Kidney epithelial cell (primary cell): Measurements from ENCODE around the gene IPO8. TPM values are rescaled to one million over a fixed set of nuclear protein-coding genes. Genes with fewer than 3 reads are reported as not detected.

Source experiments
- DNase-seq: peaks from one replicate; pipeline ENCODE4 v3.0.0-alpha.2; 2010; ENCODE audit warnings: low read depth
- H3K27me3 ChIP-seq: 2 replicates; pipeline ENCODE4 v1.6.0; 2011; ENCODE audit warnings: low read length; ENCODE audit not compliant: control insufficient read depth, insufficient read depth
- H3K36me3 ChIP-seq: 2 replicates; pipeline ENCODE4 v1.5.1; 2011; ENCODE audit warnings: low read length; ENCODE audit not compliant: control insufficient read depth, insufficient read depth
- H3K4me3 ChIP-seq: 2 replicates; pipeline ENCODE4 v1.5.1; 2011; ENCODE audit warnings: low read depth, mild to moderate bottlenecking, control low read depth, low read length
- CTCF ChIP-seq: IDR thresholded peaks from 2 replicates; pipeline ENCODE4 v1.5.1; 2011; ENCODE audit warnings: mild to moderate bottlenecking, moderate library complexity, low read length, control low read depth, inconsistent platforms; ENCODE audit not compliant: insufficient read depth, poor library complexity, severe bottlenecking
- total RNA-seq: library from RNA; depleted of rRNA; stranded (reverse); fragments of >200 nt; gene quantifications from 2 replicates; pipeline ENCODE4 v1.2.3, GENCODE V29; 2015

IPO8 gene
- total RNA-seq, 1 donor from 2014 or later = 26.2 TPM

GRCh38 chr12:30730011-30730410, 34.3 kb upstream of the IPO8 start:
- Histone ChIP-seq H3K4me3 (no peak overlapping the region), H3K36me3 (no peaks in the 10 kb centered on the region), H3K27me3 (no peaks in the 10 kb centered on the region)
- DNase-seq = no peak
- TF ChIP-seq CTCF = no peak

GRCh38 chr12:30729547-30729946, 33.9 kb upstream of the IPO8 start:
- DNase-seq = no peak

DNA sequence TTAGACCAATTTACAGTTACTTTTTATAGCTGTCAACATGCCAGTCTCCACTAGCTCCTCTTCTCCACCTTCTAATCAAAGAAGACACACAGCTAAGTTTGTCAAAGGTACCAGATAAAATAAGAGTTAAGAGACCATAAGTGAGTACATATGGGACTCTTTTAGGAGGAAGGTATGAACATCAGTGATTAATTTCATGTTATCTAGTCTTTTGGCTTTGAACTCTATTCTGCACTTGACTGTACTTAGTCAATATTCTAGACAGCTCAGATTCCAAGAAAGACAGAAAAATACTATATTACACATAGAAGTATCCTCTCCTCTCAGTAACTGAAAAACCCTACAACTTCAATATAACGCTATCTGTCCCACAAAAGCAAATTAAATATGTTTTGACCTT, 31.0 kb upstream of the IPO8 start:
- no peak for DNase-seq
- H3K27me3 ChIP-seq = no peaks in the 10 kb centered on the region
- H3K36me3 ChIP-seq = no peaks in the 10 kb centered on the region
- no peak for TF ChIP-seq CTCF
- no peak overlapping the region for H3K4me3 ChIP-seq

More at GRCh38 chr12:30729547-30729946, 33.9 kb upstream of the IPO8 start:
- Histone ChIP-seq H3K36me3 (no peaks in the 10 kb centered on the region), H3K4me3 (no peak overlapping the region), H3K27me3 (no peaks in the 10 kb centered on the region)
- TF ChIP-seq CTCF = no peak

- no peak overlapping the region for H3K4me3 ChIP-seq
- DNase-seq = peak; percentile 35
- no peaks in the 10 kb centered on the region for H3K36me3 ChIP-seq
- TF ChIP-seq CTCF = no peak
- H3K27me3 ChIP-seq = no peaks in the 10 kb centered on the region
These were observed 30.1 kb upstream of the IPO8 start for GRCh38 chr12:30725739-30726138.

DNA sequence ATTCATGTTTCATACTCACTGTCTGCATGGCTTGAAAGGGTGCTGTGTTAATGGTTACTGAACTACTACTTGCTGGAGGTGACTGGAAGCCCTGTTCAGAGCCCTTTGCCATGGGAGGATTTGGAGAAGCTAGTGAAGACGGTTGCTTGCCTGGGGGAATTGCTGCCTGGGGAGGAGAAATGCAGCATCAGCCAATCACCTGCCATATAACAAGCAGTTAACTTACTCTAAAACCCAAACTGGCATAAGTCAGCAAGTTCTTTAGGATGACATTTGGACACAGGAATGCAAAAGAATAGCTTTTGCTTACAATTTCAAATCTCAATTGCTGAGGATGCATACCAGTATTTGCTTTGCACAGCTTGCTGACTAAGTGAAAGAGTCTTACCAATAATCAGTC, 23.4 kb upstream of the IPO8 start:
- no peaks in the 10 kb centered on the region for H3K27me3 ChIP-seq
- no peaks in the 10 kb centered on the region for H3K36me3 ChIP-seq
- H3K4me3 ChIP-seq = no peak overlapping the region
- TF ChIP-seq CTCF = no peak
- DNase-seq = no peak

DNA sequence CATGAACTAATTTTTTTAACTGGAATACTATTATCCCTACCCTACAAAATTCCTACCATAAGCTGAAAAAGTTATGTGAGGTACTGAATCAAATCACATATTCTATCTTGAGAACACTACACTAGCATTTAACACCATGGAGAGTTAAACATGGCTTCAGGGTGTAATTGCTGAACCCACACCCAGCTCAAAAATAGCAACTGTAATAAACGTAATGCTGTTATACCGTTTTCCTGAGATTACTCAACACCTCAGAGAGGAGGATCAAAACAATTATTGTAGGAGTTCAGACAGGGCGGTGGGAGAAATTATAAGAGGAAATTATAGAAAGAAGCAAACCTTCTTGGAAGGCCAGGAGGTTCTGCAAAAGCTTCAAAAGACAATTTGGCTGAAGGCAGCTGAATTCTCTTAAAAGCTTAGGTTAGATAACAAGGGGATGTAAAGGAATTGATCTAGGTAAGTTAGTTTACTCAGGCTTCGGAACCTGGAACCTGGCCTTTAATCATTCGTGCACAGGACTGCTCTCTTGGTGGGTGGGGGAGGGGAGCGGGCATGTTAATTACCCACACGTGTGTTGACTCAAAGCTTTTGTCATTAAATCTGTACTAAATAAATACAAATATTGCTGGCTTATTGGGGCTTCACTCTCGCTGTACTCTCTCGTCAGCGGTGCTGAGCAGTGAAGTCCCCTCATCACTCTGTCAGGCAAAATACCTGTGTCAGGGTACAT, 12.1 kb upstream of the IPO8 start:
- no peak for DNase-seq
- no peaks in the 10 kb centered on the region for H3K36me3 ChIP-seq
- no peak for TF ChIP-seq CTCF
- no peak overlapping the region for H3K4me3 ChIP-seq
- no peaks in the 10 kb centered on the region for H3K27me3 ChIP-seq
